Peyer's patch (tissue), 4 donors: ENCODE results near the gene GON4L. TPM values are rescaled to one million over a fixed set of nuclear protein-coding genes. Genes with fewer than 3 reads are reported as not detected.
"Not testable (repeated sequence)": the region's sequence is repeated elsewhere in the genome, so short reads cannot be mapped to it uniquely, and the experiment has no call there.

Source experiments
- DNase-seq, 3 donors: peaks; one replicate each; pipeline ENCODE4 v3.0.0-alpha.2; 2017 to 2019
- H3K27ac ChIP-seq, 4 donors: fragments of 200-600 bp; sonication (generic); one replicate each; pipeline ENCODE4 v1.5.1; 2016 to 2019
- H3K27me3 ChIP-seq, 2 donors: fragments of 200-600 bp; sonication (generic); one replicate each; pipeline ENCODE4 v1.5.1; 2019
- H3K36me3 ChIP-seq, 3 donors: fragments of 200-600 bp; sonication (generic); one replicate each; pipeline ENCODE4 v1.5.1; 2016 to 2019
- H3K4me1 ChIP-seq, 4 donors: fragments of 200-600 bp; sonication (generic); one replicate each; pipeline ENCODE4 v1.5.1; 2016 to 2019
- H3K4me3 ChIP-seq, 4 donors: fragments of 200-600 bp; sonication (generic); 1 replicate in 3 of 4; 2 replicates in 1 of 4; pipeline ENCODE4 v1.5.1; 2016 to 2019; ENCODE audit warnings: mild to moderate bottlenecking in 1 of 4
- H3K9me3 ChIP-seq, 4 donors: fragments of 200-600 bp; sonication (generic); one replicate each; pipeline ENCODE4 v1.5.1; 2016 to 2019; ENCODE audit warnings: mild to moderate bottlenecking in 1 of 4
- POLR2A ChIP-seq, 2 donors: fragments of 450-650 bp; IDR thresholded peaks; one replicate each; pipeline ENCODE4 v1.5.1; 2017; ENCODE audit warnings: antibody characterized with exemption in 2 of 2, mild to moderate bottlenecking in 2 of 2, moderate library complexity in 2 of 2
- small RNA-seq, 2 donors: library from RNA; depleted of rRNA; stranded (forward); fragments of <200 nt; gene quantifications; one replicate each; pipeline ENCODE3, GENCODE V24; 2016
- total RNA-seq, 4 donors: library from RNA; depleted of rRNA; stranded (reverse); fragments of >200 nt; gene quantifications; one replicate each; pipeline ENCODE4 v1.1.0, GENCODE V29; 2016
- TF ChIP-seq, protein P1 (sequence below), 6 experiments: fragments of 450-650 bp in 4 of 6; fragments of 200-600 bp in 2 of 6; sonication (generic) in 1 of 6; IDR thresholded peaks; one replicate each; pipeline ENCODE4 v1.5.1; 2017 to 2019; ENCODE audit warnings: antibody characterized with exemption in 6 of 6, mild to moderate bottlenecking in 3 of 6, moderate library complexity in 1 of 6

GON4L gene
- total RNA-seq, 4 donors from 2014 or later, result 54.1 to 153 (median 71.8) TPM

DNA sequence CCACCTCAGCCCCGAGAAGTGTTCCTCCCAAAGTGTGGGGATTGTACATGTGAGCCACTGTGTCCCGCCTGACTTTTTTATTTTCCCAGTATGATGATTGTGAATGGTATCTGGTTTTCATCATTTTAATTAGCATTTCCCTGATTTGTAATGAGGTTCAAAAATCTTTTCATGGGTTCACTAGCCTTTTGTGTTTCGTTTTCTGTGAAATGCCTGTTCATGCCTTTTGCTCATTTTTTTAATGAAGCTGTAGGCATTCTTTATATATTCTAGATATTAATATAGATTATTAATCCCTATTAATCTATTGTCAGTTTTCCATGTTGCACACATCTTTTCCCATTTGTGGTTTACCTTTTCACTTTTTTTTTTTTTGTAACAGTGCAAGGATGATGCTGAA lies 147.6 kb downstream of the GON4L start:
- TF ChIP-seq, protein P1, sequence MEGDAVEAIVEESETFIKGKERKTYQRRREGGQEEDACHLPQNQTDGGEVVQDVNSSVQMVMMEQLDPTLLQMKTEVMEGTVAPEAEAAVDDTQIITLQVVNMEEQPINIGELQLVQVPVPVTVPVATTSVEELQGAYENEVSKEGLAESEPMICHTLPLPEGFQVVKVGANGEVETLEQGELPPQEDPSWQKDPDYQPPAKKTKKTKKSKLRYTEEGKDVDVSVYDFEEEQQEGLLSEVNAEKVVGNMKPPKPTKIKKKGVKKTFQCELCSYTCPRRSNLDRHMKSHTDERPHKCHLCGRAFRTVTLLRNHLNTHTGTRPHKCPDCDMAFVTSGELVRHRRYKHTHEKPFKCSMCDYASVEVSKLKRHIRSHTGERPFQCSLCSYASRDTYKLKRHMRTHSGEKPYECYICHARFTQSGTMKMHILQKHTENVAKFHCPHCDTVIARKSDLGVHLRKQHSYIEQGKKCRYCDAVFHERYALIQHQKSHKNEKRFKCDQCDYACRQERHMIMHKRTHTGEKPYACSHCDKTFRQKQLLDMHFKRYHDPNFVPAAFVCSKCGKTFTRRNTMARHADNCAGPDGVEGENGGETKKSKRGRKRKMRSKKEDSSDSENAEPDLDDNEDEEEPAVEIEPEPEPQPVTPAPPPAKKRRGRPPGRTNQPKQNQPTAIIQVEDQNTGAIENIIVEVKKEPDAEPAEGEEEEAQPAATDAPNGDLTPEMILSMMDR (IDR thresholded peaks at IDR 0.05), result no peak
- TF ChIP-seq POLR2A (IDR thresholded peaks at IDR 0.05), result no peak
- no peaks in the 10 kb centered on the region for H3K4me1 ChIP-seq
- DNase-seq, result no peak
- no peak overlapping the region for H3K4me3 ChIP-seq
- no peaks in the 10 kb centered on the region for H3K27me3 ChIP-seq
- H3K27ac ChIP-seq, result no peak overlapping the region
- no peaks in the 10 kb centered on the region for H3K36me3 ChIP-seq
- no peaks in the 10 kb centered on the region for H3K9me3 ChIP-seq

DNA sequence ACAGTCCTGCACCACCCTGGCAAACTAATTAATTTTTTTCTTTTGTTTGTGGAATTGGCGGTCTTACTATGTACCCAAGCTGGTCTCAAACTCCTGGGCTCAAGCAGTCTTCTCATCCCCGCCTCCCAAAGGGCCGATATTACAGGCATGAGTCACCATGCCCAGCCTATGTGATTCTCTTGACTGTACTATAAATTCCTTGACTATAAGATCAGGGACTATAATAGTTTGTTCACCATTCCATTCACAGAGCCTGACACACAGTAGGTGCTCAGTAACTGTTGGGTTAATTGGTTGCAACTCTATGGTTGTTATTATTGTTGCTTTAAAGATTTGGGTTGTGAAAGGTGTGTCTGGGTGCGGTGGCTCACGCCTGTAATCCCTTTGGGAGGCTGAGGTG lies 150.9 kb downstream of the GON4L start:
- no peak overlapping the region for H3K27ac ChIP-seq
- H3K9me3 ChIP-seq, result no peaks in the 10 kb centered on the region
- H3K27me3 ChIP-seq, result no peaks in the 10 kb centered on the region
- no peak overlapping the region for H3K4me3 ChIP-seq
- DNase-seq, result peak in 1 of 3 donors; percentile 52
- no peaks in the 10 kb centered on the region for H3K4me1 ChIP-seq
- no peaks in the 10 kb centered on the region for H3K36me3 ChIP-seq
- TF ChIP-seq, protein P1 (IDR thresholded peaks at IDR 0.05), result no peak
- no peak for TF ChIP-seq POLR2A (IDR thresholded peaks at IDR 0.05)

GRCh38 chr1:155704414-155704813 lies 152.6 kb downstream of the GON4L start:
- DNase-seq, H3K36me3 ChIP-seq, H3K27ac ChIP-seq, H3K4me3 ChIP-seq, H3K4me1 ChIP-seq, H3K27me3 ChIP-seq, H3K9me3 ChIP-seq: not testable (repeated sequence)

DNA sequence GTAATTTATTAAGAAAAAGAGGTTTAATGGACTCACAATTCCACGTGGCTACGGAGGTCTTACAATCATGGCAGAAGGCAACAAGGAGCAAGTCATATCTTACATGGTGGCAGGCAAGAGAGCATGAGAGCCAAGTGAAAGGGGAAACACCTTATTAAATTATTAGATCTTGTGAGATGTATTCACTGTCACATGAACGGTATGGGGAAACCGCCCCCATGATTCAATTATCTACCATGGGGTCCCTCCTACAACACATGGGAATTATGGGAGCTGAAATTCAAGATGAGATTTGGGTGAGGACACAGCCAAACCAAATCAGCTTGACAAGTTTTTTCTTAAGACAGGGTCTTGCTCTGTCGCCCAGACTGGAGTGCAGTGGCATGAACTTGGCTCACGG lies 153.8 kb downstream of the GON4L start:
- no peak overlapping the region for H3K27ac ChIP-seq
- no peaks in the 10 kb centered on the region for H3K36me3 ChIP-seq
- H3K27me3 ChIP-seq, result no peaks in the 10 kb centered on the region
- no peak for DNase-seq
- no peak overlapping the region for H3K4me3 ChIP-seq
- TF ChIP-seq, protein P1 (IDR thresholded peaks at IDR 0.05), result no peak
- TF ChIP-seq POLR2A (IDR thresholded peaks at IDR 0.05), result no peak
- H3K4me1 ChIP-seq, result no peaks in the 10 kb centered on the region
- H3K9me3 ChIP-seq, result no peaks in the 10 kb centered on the region

GRCh38 chr1:155701675-155702074 lies 155.3 kb downstream of the GON4L start:
- H3K4me3 ChIP-seq, H3K4me1 ChIP-seq, H3K27me3 ChIP-seq, H3K9me3 ChIP-seq, H3K36me3 ChIP-seq, H3K27ac ChIP-seq, DNase-seq: not testable (repeated sequence)

Small RNAs within 50 kb of the gene (small RNA-seq; reads per million reads assigned to genes)
- gene RF00015, result 0 reads per million in 2 donors

Other genes with a start within 250 kb of the GON4L start
- 10 to 100 TPM in 3 of 4 donors, 1 to 10 TPM in 1; 6.8 to 52.0 (median 26.7) TPM for gene MSTO1, start 247.0 kb downstream of the GON4L start, total RNA-seq
- 100 to 1,000 TPM in 2 of 4 donors, 10 to 100 TPM in 2; 64.5 to 144 (median 84.3) TPM for gene YY1AP1, start 168.4 kb downstream of the GON4L start, total RNA-seq
- 100 to 1,000 TPM in 3 of 4 donors, 10 to 100 TPM in 1; 72.8 to 160 (median 153) TPM for gene DAP3, start 168.1 kb downstream of the GON4L start, total RNA-seq
- 1 to 10 TPM; 2.6 to 9.9 (median 4.7) TPM for gene SYT11, start 2.4 kb upstream of the GON4L start, total RNA-seq
- 10 to 100 TPM; 13.6 to 31.1 (median 17.4) TPM for gene RIT1, start 54.1 kb upstream of the GON4L start, total RNA-seq
- gene KHDC4, start 77.2 kb upstream of the GON4L start, total RNA-seq, result 100 to 1,000 TPM in 2 of 4 donors, 10 to 100 TPM in 2; 71.5 to 146 (median 96.4) TPM
- gene RXFP4, start 84.4 kb upstream of the GON4L start, total RNA-seq, result 1 to 10 TPM in 1 of 4 donors, not detected in 3; 2.3 TPM
- gene ARHGEF2, start 121.3 kb upstream of the GON4L start, total RNA-seq, result 100 to 1,000 TPM; 101 to 239 (median 149) TPM
- 100 to 1,000 TPM; 133 to 269 (median 202) TPM for gene SSR2, start 163.7 kb upstream of the GON4L start, total RNA-seq
- 10 to 100 TPM; 16.3 to 22.5 (median 21.4) TPM for gene UBQLN4, start 196.6 kb upstream of the GON4L start, total RNA-seq
- gene LAMTOR2, start 197.6 kb upstream of the GON4L start, total RNA-seq, result 10 to 100 TPM; 40.4 to 75.5 (median 54.1) TPM
- gene RAB25, start 203.9 kb upstream of the GON4L start, total RNA-seq, result 100 to 1,000 TPM in 3 of 4 donors, 10 to 100 TPM in 1; 96.6 to 188 (median 146) TPM
- 1 to 10 TPM in 1 of 4 donors, under 1 TPM in 1, not detected in 2; 0.80 to 2.1 TPM for gene MEX3A, start 225.3 kb upstream of the GON4L start, total RNA-seq